ENCODE data around the gene FRMD4A. TPM values are rescaled to one million over a fixed set of nuclear protein-coding genes. Genes with fewer than 3 reads are reported as not detected.

Gene FRMD4A
- total RNA-seq, 1 donor from 2014 or later, result 20.2 TPM

DNA sequence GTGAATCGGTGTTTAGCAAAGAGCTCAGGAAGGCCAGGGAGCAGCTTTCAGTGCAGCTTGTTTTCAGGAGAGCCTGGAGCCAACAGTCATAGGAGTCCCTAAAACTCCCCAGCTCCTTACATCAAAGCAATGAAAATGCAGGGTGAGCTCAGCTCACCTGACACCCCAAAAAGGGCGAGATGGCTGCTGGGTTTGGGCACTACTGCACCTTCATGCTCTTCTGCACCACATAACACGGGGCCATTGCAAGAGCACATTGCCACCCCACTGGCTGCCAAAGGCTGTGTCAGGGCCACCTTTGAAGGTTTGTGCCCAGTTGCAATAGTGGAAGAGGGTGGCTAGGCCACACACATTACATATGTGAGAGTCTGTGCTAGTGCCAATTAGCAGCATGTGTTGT, 25.0 kb upstream of the FRMD4A start:
- no peak overlapping the region for H3K27ac ChIP-seq
- no peak overlapping the region for H3K4me2 ChIP-seq
- H3K27me3 ChIP-seq, result no peaks in the 10 kb centered on the region
- no peak overlapping the region for H2AFZ ChIP-seq (replicated peaks)
- H3K4me3 Mint-ChIP-seq, result no peak overlapping the region
- no peaks in the 10 kb centered on the region for H3K36me3 ChIP-seq
- H3K4me3 ChIP-seq, result no peak overlapping the region
- DNase-seq (ENCODE audit: low spot score), result no peak
- H4K20me1 ChIP-seq (ENCODE audit: low read depth), result no peaks in the 10 kb centered on the region
- H3K27ac Mint-ChIP-seq, result no peak overlapping the region
- H3K27me3 Mint-ChIP-seq (ENCODE audit: insufficient read depth, low read depth), result peaks cover 2% of the 10 kb centered on the region
- H3K36me3 Mint-ChIP-seq, result no peaks in the 10 kb centered on the region
- no peak for TF ChIP-seq EZH2phosphoT487 (IDR thresholded peaks at IDR 0.05)
- no peak for TF ChIP-seq CTCF (IDR thresholded peaks at IDR 0.05)
- H3K4me1 ChIP-seq, result no peaks in the 10 kb centered on the region
- no peak overlapping the region for H3K9ac ChIP-seq
- no peaks in the 10 kb centered on the region for H3F3A ChIP-seq (ENCODE audit: low read depth)
- no peaks in the 10 kb centered on the region for H3K9me3 Mint-ChIP-seq
- no peaks in the 10 kb centered on the region for H3K9me3 ChIP-seq (ENCODE audit: low read depth)
- H3K4me1 Mint-ChIP-seq, result peaks cover 16% of the 10 kb centered on the region
- no peaks in the 10 kb centered on the region for H3K79me2 ChIP-seq (ENCODE audit: low read depth)

- Mint-ChIP-seq H3K4me3 (no peak overlapping the region), H3K9me3 (no peaks in the 10 kb centered on the region), H3K4me1 (peaks cover 15% of the 10 kb centered on the region), H3K27ac (no peak overlapping the region), H3K36me3 (no peaks in the 10 kb centered on the region), H3K27me3 (ENCODE audit: insufficient read depth, low read depth) (peaks cover 6% of the 10 kb centered on the region)
- H3F3A ChIP-seq (ENCODE audit: low read depth), result no peaks in the 10 kb centered on the region
- peak overlapping the region; percentile 10 for H2AFZ ChIP-seq (replicated peaks)
- no peak overlapping the region for H3K9ac ChIP-seq
- no peak overlapping the region for H3K4me3 ChIP-seq
- H3K27me3 ChIP-seq, result no peaks in the 10 kb centered on the region
- H3K27ac ChIP-seq, result no peak overlapping the region
- no peaks in the 10 kb centered on the region for H3K79me2 ChIP-seq (ENCODE audit: low read depth)
- H3K36me3 ChIP-seq, result no peaks in the 10 kb centered on the region
- no peaks in the 10 kb centered on the region for H4K20me1 ChIP-seq (ENCODE audit: low read depth)
- TF ChIP-seq EZH2phosphoT487 (IDR thresholded peaks at IDR 0.05), result no peak
- TF ChIP-seq EZH2 (IDR thresholded peaks at IDR 0.05), result no peak
- TF ChIP-seq CTCF (IDR thresholded peaks at IDR 0.05), result no peak
- no peak for DNase-seq (ENCODE audit: low spot score)
- H3K4me2 ChIP-seq, result no peak overlapping the region
- no peaks in the 10 kb centered on the region for H3K9me3 ChIP-seq (ENCODE audit: low read depth)
- H3K4me1 ChIP-seq, result no peaks in the 10 kb centered on the region
These were observed 22.7 kb upstream of the FRMD4A start for GRCh38 chr10:14353291-14353913.

DNA sequence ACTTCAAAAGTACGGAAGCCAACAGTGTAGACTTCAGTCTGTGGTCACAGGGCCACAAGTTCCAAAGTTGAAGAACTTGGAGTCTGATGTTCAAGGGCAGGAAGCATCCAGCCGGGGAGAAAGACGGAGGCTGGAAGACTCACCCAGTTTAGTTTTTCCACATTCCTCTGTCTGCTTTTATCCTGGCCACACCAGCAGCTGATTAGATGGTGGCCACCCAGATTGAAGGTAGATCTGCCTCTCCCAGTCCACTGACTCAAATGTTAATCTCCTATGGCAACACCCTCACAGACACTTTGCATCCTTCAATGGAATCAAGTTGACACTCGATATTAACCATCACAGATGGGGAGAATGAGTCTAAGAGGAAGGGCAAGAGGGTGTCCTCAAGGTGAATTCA, 19.3 kb upstream of the FRMD4A start:
- no peak overlapping the region for H3K9ac ChIP-seq
- no peak overlapping the region for H3K27ac Mint-ChIP-seq
- no peak overlapping the region for H2AFZ ChIP-seq (replicated peaks)
- H3K36me3 ChIP-seq, result no peaks in the 10 kb centered on the region
- no peak for DNase-seq (ENCODE audit: low spot score)
- no peaks in the 10 kb centered on the region for H3K9me3 Mint-ChIP-seq
- no peaks in the 10 kb centered on the region for H3K36me3 Mint-ChIP-seq
- no peak for TF ChIP-seq EZH2phosphoT487 (IDR thresholded peaks at IDR 0.05)
- TF ChIP-seq CTCF (IDR thresholded peaks at IDR 0.05), result no peak
- TF ChIP-seq EZH2 (IDR thresholded peaks at IDR 0.05), result no peak
- no peak overlapping the region for H3K27ac ChIP-seq
- no peaks in the 10 kb centered on the region for H3K4me1 ChIP-seq
- H3K79me2 ChIP-seq (ENCODE audit: low read depth), result no peaks in the 10 kb centered on the region
- H3F3A ChIP-seq (ENCODE audit: low read depth), result no peaks in the 10 kb centered on the region
- no peak overlapping the region for H3K4me3 Mint-ChIP-seq
- no peaks in the 10 kb centered on the region for H3K9me3 ChIP-seq (ENCODE audit: low read depth)
- no peak overlapping the region for H3K4me3 ChIP-seq
- H3K27me3 ChIP-seq, result no peaks in the 10 kb centered on the region
- H4K20me1 ChIP-seq (ENCODE audit: low read depth), result no peaks in the 10 kb centered on the region
- H3K4me2 ChIP-seq, result no peak overlapping the region
- peaks cover 6% of the 10 kb centered on the region for H3K27me3 Mint-ChIP-seq (ENCODE audit: insufficient read depth, low read depth)
- H3K4me1 Mint-ChIP-seq, result peaks cover 4% of the 10 kb centered on the region

Data from neural progenitor cell (in vitro differentiated cells).